Esophagus muscularis mucosa (tissue), 4 donors: ENCODE data around the gene SST. TPM values are rescaled to one million over a fixed set of nuclear protein-coding genes. Genes with fewer than 3 reads are reported as not detected.

ENCODE experiments used
- DNase-seq: peaks from one replicate; pipeline ENCODE4 v3.0.0-alpha.2; 2017; ENCODE audit errors: extremely low spot score
- H3K27ac ChIP-seq, 4 donors: fragments of 200-600 bp; sonication (generic); replicated peaks in 1 of 4; 1 replicate in 3 of 4; 2 replicates in 1 of 4; pipeline ENCODE4 v1.5.1; 2016 to 2019; ENCODE audit warnings: mild to moderate bottlenecking in 1 of 4
- H3K27me3 ChIP-seq, 4 donors: fragments of 200-600 bp; sonication (generic); one replicate each; pipeline versions ENCODE4 v1.5.1 to v1.6.0; 2016 to 2019
- H3K36me3 ChIP-seq, 4 donors: fragments of 200-600 bp; sonication (generic); one replicate each; pipeline ENCODE4 v1.5.1; 2016 to 2019
- H3K4me1 ChIP-seq, 4 donors: fragments of 200-600 bp; sonication (generic); one replicate each; pipeline ENCODE4 v1.5.1; 2016 to 2019
- H3K4me3 ChIP-seq, 4 donors: fragments of 200-600 bp; sonication (generic); 1 replicate in 2 of 4; 2 replicates in 2 of 4; pipeline ENCODE4 v1.5.1; 2016 to 2019; ENCODE audit warnings: mild to moderate bottlenecking in 4 of 4, moderate library complexity in 1 of 4
- H3K9me3 ChIP-seq, 4 donors: fragments of 200-600 bp; sonication (generic); 1 replicate in 3 of 4; 2 replicates in 1 of 4; pipeline ENCODE4 v1.5.1; 2016 to 2019
- EP300 ChIP-seq: sonication (generic); formaldehyde crosslinking; IDR thresholded peaks from one replicate; pipeline ENCODE4 v1.6.1; 2017; ENCODE audit warnings: antibody characterized with exemption
- POLR2A ChIP-seq: fragments of 450-650 bp; IDR thresholded peaks from one replicate; pipeline ENCODE4 v1.6.1; 2017; ENCODE audit warnings: antibody characterized with exemption, moderate library complexity, mild to moderate bottlenecking, low read depth
- POLR2AphosphoS5 ChIP-seq, 2 donors: sonication (generic); formaldehyde crosslinking; IDR thresholded peaks; one replicate each; pipeline ENCODE4 v1.6.1; 2017; ENCODE audit warnings: antibody characterized with exemption in 2 of 2
- WGBS: methylation state at CpG from one replicate; pipeline ENCODE4 v1.1.5; 2018; 5-methylcytosine and 5-hydroxymethylcytosine counted together
- intact Hi-C: fragments of 100-400 bp; cut with DNase I; formaldehyde crosslinking; loops from one replicate; pipeline ENCODE4 v1.15.1; 2023
- total RNA-seq, 4 donors: library from RNA; depleted of rRNA; stranded (reverse); fragments of >200 nt; gene quantifications; one replicate each; pipeline versions ENCODE4 v1.1.0 to v1.2.1, GENCODE V29; 2016
- TF ChIP-seq, protein P1 (sequence below), 3 experiments: fragments of 200-600 bp in 2 of 3; fragments of 450-650 bp in 1 of 3; sonication (generic) in 2 of 3; IDR thresholded peaks; one replicate each; pipeline ENCODE4 v1.5.1; 2017 to 2019; ENCODE audit warnings: antibody characterized with exemption in 3 of 3, mild to moderate bottlenecking in 2 of 3, moderate library complexity in 1 of 3

The SST gene
- total RNA-seq, 4 donors from 2014 or later, result 1.8 to 2.0 TPM; not detected in 2

- H3K9me3 ChIP-seq, result no peaks in the 10 kb centered on the region
- TF ChIP-seq, protein P1, sequence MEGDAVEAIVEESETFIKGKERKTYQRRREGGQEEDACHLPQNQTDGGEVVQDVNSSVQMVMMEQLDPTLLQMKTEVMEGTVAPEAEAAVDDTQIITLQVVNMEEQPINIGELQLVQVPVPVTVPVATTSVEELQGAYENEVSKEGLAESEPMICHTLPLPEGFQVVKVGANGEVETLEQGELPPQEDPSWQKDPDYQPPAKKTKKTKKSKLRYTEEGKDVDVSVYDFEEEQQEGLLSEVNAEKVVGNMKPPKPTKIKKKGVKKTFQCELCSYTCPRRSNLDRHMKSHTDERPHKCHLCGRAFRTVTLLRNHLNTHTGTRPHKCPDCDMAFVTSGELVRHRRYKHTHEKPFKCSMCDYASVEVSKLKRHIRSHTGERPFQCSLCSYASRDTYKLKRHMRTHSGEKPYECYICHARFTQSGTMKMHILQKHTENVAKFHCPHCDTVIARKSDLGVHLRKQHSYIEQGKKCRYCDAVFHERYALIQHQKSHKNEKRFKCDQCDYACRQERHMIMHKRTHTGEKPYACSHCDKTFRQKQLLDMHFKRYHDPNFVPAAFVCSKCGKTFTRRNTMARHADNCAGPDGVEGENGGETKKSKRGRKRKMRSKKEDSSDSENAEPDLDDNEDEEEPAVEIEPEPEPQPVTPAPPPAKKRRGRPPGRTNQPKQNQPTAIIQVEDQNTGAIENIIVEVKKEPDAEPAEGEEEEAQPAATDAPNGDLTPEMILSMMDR (IDR thresholded peaks at IDR 0.05), result peak; percentile 92 to 98 (median 95)
- TF ChIP-seq POLR2AphosphoS5 (IDR thresholded peaks at IDR 0.05) (peak in 1 of 2 donors; percentile 35), EP300 (no peak)
- intact Hi-C loops, result loop anchor here (2.0 kb wide), 1 partner anchor 396 kb away; no protein-coding TSS in a partner anchor
- no peak overlapping the region for H3K27ac ChIP-seq
- H3K4me1 ChIP-seq, result peaks cover 0 to 17% (median 8%) of the 10 kb centered on the region in 4 donors
- H3K36me3 ChIP-seq, result no peaks in the 10 kb centered on the region
- DNase-seq, result no peak
- 18% methylated on average over 4 of the region's 4 CpGs for WGBS
- no peak overlapping the region for H3K4me3 ChIP-seq
- no peaks in the 10 kb centered on the region for H3K27me3 ChIP-seq
These were observed 44.3 kb upstream of the SST start for GRCh38 chr3:187714404-187714979.

GRCh38 chr3:187713504-187713903 is 43.3 kb upstream of the SST start:
- peaks cover 0 to 15% (median 8%) of the 10 kb centered on the region in 4 donors for H3K4me1 ChIP-seq
- WGBS, result 78% methylated on average over 2 of the region's 2 CpGs
- no peaks in the 10 kb centered on the region for H3K36me3 ChIP-seq
- DNase-seq, result no peak
- no peak overlapping the region for H3K4me3 ChIP-seq
- intact Hi-C loops, result no loop called here
- H3K27ac ChIP-seq, result no peak overlapping the region
- H3K27me3 ChIP-seq, result no peaks in the 10 kb centered on the region
- TF ChIP-seq POLR2AphosphoS5 (IDR thresholded peaks at IDR 0.05) (no peak), POLR2A (no peak), EP300 (no peak)
- TF ChIP-seq, protein P1 (IDR thresholded peaks at IDR 0.05), result no peak
- H3K9me3 ChIP-seq, result no peaks in the 10 kb centered on the region

DNA sequence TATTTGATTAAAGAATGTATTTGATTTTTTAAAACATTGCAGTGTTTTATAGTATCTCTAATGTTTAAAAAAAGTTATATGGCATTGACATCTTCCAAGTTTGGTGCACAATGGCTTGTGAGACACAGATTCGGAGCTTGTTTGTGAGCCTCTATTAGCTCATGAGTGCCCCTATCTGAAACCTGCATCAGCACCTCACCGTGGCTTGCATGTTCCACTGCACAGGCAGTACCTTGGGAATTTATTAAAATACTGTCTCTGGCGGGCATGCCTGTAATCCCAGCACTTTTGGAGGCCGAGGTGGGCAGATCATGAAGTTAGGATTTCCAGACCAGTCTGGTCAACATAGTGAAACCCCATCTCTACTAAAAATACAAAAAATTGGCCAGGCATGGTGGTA is 39.0 kb upstream of the SST start:
- Histone ChIP-seq H3K9me3 (no peaks in the 10 kb centered on the region), H3K27ac (no peak overlapping the region), H3K27me3 (no peaks in the 10 kb centered on the region), H3K4me1 (peaks cover 0 to 9% (median 7%) of the 10 kb centered on the region in 4 donors), H3K4me3 (no peak overlapping the region), H3K36me3 (no peaks in the 10 kb centered on the region)
- intact Hi-C loops, result no loop called here
- no peak for DNase-seq
- 83% methylated on average over 4 of the region's 4 CpGs for WGBS
- TF ChIP-seq EP300 (no peak), POLR2AphosphoS5 (IDR thresholded peaks at IDR 0.05) (no peak), POLR2A (no peak)
- TF ChIP-seq, protein P1 (IDR thresholded peaks at IDR 0.05), result no peak

- Histone ChIP-seq H3K27me3 (no peaks in the 10 kb centered on the region), H3K9me3 (no peaks in the 10 kb centered on the region), H3K4me1 (peaks cover 0 to 4% (median 3%) of the 10 kb centered on the region in 4 donors), H3K27ac (no peak overlapping the region), H3K36me3 (no peaks in the 10 kb centered on the region), H3K4me3 (no peak overlapping the region)
- no peak for TF ChIP-seq EP300
- TF ChIP-seq POLR2A, result no peak
- TF ChIP-seq, protein P1 (IDR thresholded peaks at IDR 0.05), result no peak
- no peak for TF ChIP-seq POLR2AphosphoS5 (IDR thresholded peaks at IDR 0.05)
- no peak for DNase-seq
- intact Hi-C loops, result no loop called here
These were observed 38.5 kb upstream of the SST start for GRCh38 chr3:187708696-187709095.

DNA sequence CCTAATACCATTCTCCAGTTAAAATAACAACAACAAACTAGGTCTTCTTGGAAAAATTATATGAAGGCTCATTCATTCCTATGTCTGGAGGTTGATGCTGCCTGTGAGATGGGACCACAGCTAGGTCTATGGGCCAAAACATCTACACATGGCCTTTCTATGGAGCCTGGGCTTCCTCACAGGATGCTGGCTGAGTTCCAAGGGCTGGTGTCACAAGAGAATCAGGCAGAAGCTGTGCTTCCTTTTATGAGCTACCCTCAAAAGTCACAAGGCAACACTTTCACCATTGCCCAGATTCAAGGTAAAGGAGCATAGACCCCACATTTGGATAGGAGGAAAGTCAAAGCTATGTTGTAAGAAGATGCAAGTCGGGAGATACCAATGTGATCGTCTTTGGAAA is 36.8 kb upstream of the SST start:
- no peak for DNase-seq
- 92% methylated on average over 2 of the region's 2 CpGs for WGBS
- Histone ChIP-seq H3K27ac (no peak overlapping the region), H3K9me3 (no peaks in the 10 kb centered on the region), H3K4me1 (no peaks in the 10 kb centered on the region), H3K27me3 (no peaks in the 10 kb centered on the region), H3K4me3 (no peak overlapping the region), H3K36me3 (no peaks in the 10 kb centered on the region)
- TF ChIP-seq POLR2A (no peak), EP300 (no peak), POLR2AphosphoS5 (IDR thresholded peaks at IDR 0.05) (no peak)
- TF ChIP-seq, protein P1 (IDR thresholded peaks at IDR 0.05), result no peak
- intact Hi-C loops, result no loop called here
